Keratinocyte (primary cell): Measurements from ENCODE around the gene MGRN1. TPM values are rescaled to one million over a fixed set of nuclear protein-coding genes. Genes with fewer than 3 reads are reported as not detected.

Experiments used
- DNase-seq: peaks from one replicate; pipeline ENCODE4 v3.0.0-alpha.2; 2011; ENCODE audit warnings: low read depth, missing footprints, low spot score
- FAIRE-seq: peaks from 2 replicates; lab custom pipeline; 2011; peaks lifted over from hg19 to GRCh38; lab: Jason Lieb, UNC
- H2AFZ ChIP-seq: 2 replicates; pipeline ENCODE4 v1.6.0; 2012; ENCODE audit warnings: low read length, control low read depth, inconsistent platforms; ENCODE audit not compliant: control insufficient read depth
- H3K27ac ChIP-seq: 2 replicates; pipeline ENCODE4 v1.5.1; 2011; ENCODE audit warnings: low read length; ENCODE audit not compliant: control insufficient read depth, insufficient read depth
- H3K27me3 ChIP-seq: 3 replicates; pipeline ENCODE4 v1.6.0; 2011; ENCODE audit warnings: low read length; ENCODE audit not compliant: control insufficient read depth, insufficient read depth; ENCODE audit errors: extremely low read depth
- H3K36me3 ChIP-seq, 2 experiments: 2 replicates in 1 of 2; 3 replicates in 1 of 2; pipeline ENCODE4 v1.5.1; 2011; ENCODE audit warnings: low read length in 2 of 2, mild to moderate bottlenecking in 1 of 2; ENCODE audit not compliant: control insufficient read depth in 2 of 2, insufficient read depth in 2 of 2; ENCODE audit errors: extremely low read depth in 1 of 2
- H3K4me1 ChIP-seq: 3 replicates; pipeline ENCODE4 v1.5.1; 2011; ENCODE audit warnings: low read length; ENCODE audit not compliant: control insufficient read depth, insufficient read depth; ENCODE audit errors: extremely low read depth
- H3K4me2 ChIP-seq: 3 replicates; pipeline ENCODE4 v1.6.0; 2011; ENCODE audit warnings: low read depth, low read length; ENCODE audit not compliant: control insufficient read depth, insufficient read depth; ENCODE audit errors: extremely low read depth
- H3K4me3 ChIP-seq, 3 experiments: fragments of 200-600 bp in 1 of 3; sonication (generic) in 1 of 3; 2 replicates in 2 of 3; 3 replicates in 1 of 3; pipeline ENCODE4 v1.5.1; 2011 to 2016; ENCODE audit warnings: low read length in 3 of 3, mild to moderate bottlenecking in 3 of 3, control low read depth in 2 of 3, inconsistent platforms in 1 of 3, low read depth in 1 of 3, mixed read lengths in 1 of 3, mixed run types in 1 of 3, moderate library complexity in 1 of 3; ENCODE audit not compliant: control insufficient read depth in 2 of 3, insufficient read depth in 2 of 3; ENCODE audit errors: extremely low read depth in 1 of 3
- H3K79me2 ChIP-seq: 2 replicates; pipeline ENCODE4 v1.6.0; 2012; ENCODE audit warnings: low read length; ENCODE audit not compliant: control insufficient read depth, insufficient read depth
- H3K9ac ChIP-seq: 3 replicates; pipeline ENCODE4 v1.6.0; 2011; ENCODE audit warnings: low read length; ENCODE audit not compliant: control insufficient read depth, insufficient read depth; ENCODE audit errors: extremely low read depth
- H3K9me1 ChIP-seq: 3 replicates; pipeline ENCODE4 v1.6.0; 2011; ENCODE audit warnings: low read length; ENCODE audit not compliant: control insufficient read depth, insufficient read depth; ENCODE audit errors: extremely low read depth
- H3K9me3 ChIP-seq: 2 replicates; pipeline ENCODE4 v1.5.1; 2012; ENCODE audit warnings: low read depth, low read length; ENCODE audit not compliant: control insufficient read depth
- H4K20me1 ChIP-seq: 3 replicates; pipeline ENCODE4 v1.6.0; 2011; ENCODE audit warnings: low read length; ENCODE audit not compliant: control insufficient read depth, insufficient read depth; ENCODE audit errors: extremely low read depth
- EZH2 ChIP-seq: IDR thresholded peaks from one replicate; pipeline ENCODE4 v1.6.1; 2012; ENCODE audit warnings: inconsistent platforms, mild to moderate bottlenecking, low read length, moderate library complexity
- dilution Hi-C: fragments of 300-500 bp; cut with MboI; formaldehyde crosslinking; loops from one replicate; pipeline ENCODE4 v1.7.0; 2020; ENCODE audit warnings: low sequenced_read_pairs; ENCODE audit not compliant: extremely low pct_ligation_motif_present
- polyA plus RNA-seq, 5 experiments: library from polyadenylated mRNA; depleted of rRNA in 3 of 5; stranded (reverse) in 3 of 5; stranded (forward) in 1 of 5; unstranded in 1 of 5; fragments of >200 nt; gene quantifications; 1 replicate in 1 of 5; 2 replicates in 3 of 5; 3 replicates in 1 of 5; pipeline versions ENCODE4 v1.2.1 to v1.2.3, GENCODE V29; 2011 to 2012; ENCODE audit warnings: missing spikeins in 2 of 5, low read depth in 1 of 5, low replicate concordance in 1 of 5
- TF ChIP-seq, protein P1 (sequence below), 3 experiments: IDR thresholded peaks in 1 of 3; conservative IDR thresholded peaks in 1 of 3; optimal IDR thresholded peaks in 1 of 3; 2 replicates in 2 of 3; 3 replicates in 1 of 3; pipeline versions ENCODE3 to v1.5.1; 2011; ENCODE audit warnings: low read length in 3 of 3, mild to moderate bottlenecking in 3 of 3, moderate library complexity in 2 of 3, control low read depth in 1 of 3, inconsistent platforms in 1 of 3; ENCODE audit not compliant: insufficient read depth in 2 of 3; ENCODE audit errors: extremely low read depth in 1 of 3

MGRN1 gene
- polyA plus RNA-seq, 1 donor (not counting 4 experiments of a cell fraction or from before 2014, with no cell fraction given), result 1.9 TPM

DNA sequence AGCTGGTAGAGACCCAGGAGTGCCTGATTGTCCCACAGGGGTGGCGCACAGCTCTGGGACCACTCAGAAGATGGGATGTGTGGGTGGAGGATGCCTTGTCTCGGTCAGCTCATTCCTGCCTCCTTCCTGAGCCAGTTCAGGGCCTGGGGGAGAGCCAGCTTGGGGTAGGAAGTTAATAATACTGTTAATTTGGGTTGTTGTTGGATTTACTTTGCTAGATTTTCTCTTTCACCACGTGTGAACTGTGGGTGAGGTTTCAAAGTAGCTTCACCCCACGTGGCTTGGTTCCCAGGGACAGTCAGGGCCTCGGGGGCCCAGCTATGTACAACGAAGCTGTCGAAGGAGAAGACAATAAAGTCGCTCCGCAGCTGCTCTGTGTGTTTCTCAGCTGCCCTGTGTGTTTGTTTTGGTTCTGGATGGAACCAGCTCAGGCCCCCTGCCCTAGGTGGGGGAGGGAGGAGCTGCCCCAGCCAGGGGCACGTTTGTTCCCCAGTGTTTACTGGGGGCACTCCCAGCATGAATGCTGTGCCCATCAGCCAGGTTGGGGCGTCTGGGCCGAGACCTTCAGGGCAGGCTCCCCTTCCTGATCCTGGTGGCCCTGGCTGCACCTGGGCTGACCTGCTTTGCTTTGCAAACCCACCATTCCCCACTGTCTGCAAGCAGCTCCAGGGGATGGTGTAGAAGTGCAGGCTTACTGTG, 71.0 kb downstream of the MGRN1 start:
- dilution Hi-C loops, result no loop called here
- FAIRE-seq, result no peak

DNA sequence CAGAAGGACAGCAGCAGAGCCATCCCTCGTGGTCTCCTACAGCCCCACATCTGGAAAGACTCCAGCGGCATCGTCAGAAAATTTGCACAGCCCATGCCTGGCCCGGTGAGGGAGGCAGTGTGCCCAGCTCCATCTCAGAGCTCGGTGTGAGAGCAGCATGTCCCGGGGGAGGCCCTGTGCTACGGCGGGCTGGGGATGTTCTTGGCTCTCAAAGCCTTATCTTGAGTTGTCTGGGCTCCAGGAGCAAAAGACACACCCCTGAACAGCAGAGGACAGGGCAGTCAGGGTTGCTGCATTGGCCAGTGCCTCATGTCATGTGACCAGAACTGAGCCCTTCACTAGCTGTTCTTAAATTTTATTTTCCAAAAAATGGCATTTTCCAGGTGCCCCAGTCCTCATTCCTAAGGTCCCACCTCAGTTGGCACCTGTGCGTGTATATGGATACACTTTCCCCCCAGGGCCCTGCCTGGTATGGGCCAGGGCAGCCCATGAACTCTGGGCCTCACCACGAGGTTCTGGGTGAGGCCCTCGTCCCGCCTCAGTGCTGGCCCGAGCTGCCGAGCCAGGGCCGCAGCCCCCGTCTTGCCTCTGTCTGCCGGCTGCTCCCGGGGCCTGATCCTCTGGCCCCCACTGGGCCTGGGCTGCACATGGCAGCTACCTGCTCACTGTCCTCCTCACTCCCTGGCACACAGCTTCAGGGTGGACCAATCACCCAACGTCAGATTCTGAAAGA, 71.7 kb downstream of the MGRN1 start:
- DNase-seq, result no peak
- no peak for TF ChIP-seq EZH2
- TF ChIP-seq, protein P1, sequence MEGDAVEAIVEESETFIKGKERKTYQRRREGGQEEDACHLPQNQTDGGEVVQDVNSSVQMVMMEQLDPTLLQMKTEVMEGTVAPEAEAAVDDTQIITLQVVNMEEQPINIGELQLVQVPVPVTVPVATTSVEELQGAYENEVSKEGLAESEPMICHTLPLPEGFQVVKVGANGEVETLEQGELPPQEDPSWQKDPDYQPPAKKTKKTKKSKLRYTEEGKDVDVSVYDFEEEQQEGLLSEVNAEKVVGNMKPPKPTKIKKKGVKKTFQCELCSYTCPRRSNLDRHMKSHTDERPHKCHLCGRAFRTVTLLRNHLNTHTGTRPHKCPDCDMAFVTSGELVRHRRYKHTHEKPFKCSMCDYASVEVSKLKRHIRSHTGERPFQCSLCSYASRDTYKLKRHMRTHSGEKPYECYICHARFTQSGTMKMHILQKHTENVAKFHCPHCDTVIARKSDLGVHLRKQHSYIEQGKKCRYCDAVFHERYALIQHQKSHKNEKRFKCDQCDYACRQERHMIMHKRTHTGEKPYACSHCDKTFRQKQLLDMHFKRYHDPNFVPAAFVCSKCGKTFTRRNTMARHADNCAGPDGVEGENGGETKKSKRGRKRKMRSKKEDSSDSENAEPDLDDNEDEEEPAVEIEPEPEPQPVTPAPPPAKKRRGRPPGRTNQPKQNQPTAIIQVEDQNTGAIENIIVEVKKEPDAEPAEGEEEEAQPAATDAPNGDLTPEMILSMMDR (optimal IDR thresholded peaks at IDR 0.05 in 1 of 3, IDR thresholded peaks at IDR 0.05 in 1 of 3, conservative IDR thresholded peaks at IDR 0.05 in 1 of 3; ENCODE audit: extremely low read depth in 1 of 3, insufficient read depth in 2 of 3, low read length in 3 of 3), result no peak
- Histone ChIP-seq H3K9ac (no peak overlapping the region), H4K20me1 (no peaks in the 10 kb centered on the region), H3K4me2 (no peak overlapping the region), H3K9me3 (no peaks in the 10 kb centered on the region), H3K27ac (no peak overlapping the region), H3K4me1 (peaks cover 5% of the 10 kb centered on the region), H3K27me3 (no peaks in the 10 kb centered on the region), H3K36me3 (peaks cover 18 to 21% of the 10 kb centered on the region in 2 experiments), H2AFZ (no peak overlapping the region), H3K79me2 (no peaks in the 10 kb centered on the region), H3K9me1 (no peaks in the 10 kb centered on the region), H3K4me3 (no peak overlapping the region)
- no peak for FAIRE-seq
- dilution Hi-C loops, result no loop called here

More for the DNA sequence above, 71.0 kb downstream of the MGRN1 start:
- no peak overlapping the region for H3K4me2 ChIP-seq
- H2AFZ ChIP-seq, result no peak overlapping the region
- no peak overlapping the region for H3K4me3 ChIP-seq
- no peak overlapping the region for H3K9ac ChIP-seq
- H3K27ac ChIP-seq, result no peak overlapping the region
- H3K27me3 ChIP-seq, result no peaks in the 10 kb centered on the region
- peaks cover 15 to 20% of the 10 kb centered on the region in 2 experiments for H3K36me3 ChIP-seq
- H3K9me1 ChIP-seq, result no peaks in the 10 kb centered on the region
- H3K4me1 ChIP-seq, result peaks cover 5% of the 10 kb centered on the region
- no peaks in the 10 kb centered on the region for H3K79me2 ChIP-seq
- no peaks in the 10 kb centered on the region for H3K9me3 ChIP-seq
- no peaks in the 10 kb centered on the region for H4K20me1 ChIP-seq
- no peak for TF ChIP-seq EZH2
- DNase-seq, result no peak
